K562 treated with DMSO at 1 percent for 24 hours (cell line): Measurements from ENCODE around the gene CPNE5. TPM values are rescaled to one million over a fixed set of nuclear protein-coding genes. Genes with fewer than 3 reads are reported as not detected.

Experiments used
- total RNA-seq: library from RNA; unstranded; fragments of 300-600 nt; gene quantifications from 2 replicates; pipeline ENCODE4 v1.2.3, GENCODE V29; 2022; ENCODE audit warnings: low read depth; ENCODE audit not compliant: insufficient read depth

The CPNE5 gene
- total RNA-seq, result 1.9 and 2.9 TPM in 2 replicates

GRCh38 chr6:36838896-36839748, at the start of gene CPNE5:
CPNE5 (minus strand) TSS chr6:36839444; CDS start chr6:36839377, 67 bp downstream.

GRCh38 chr6:36885461-36886401, 46.5 kb upstream of the CPNE5 start, which contains the start of gene C6orf89:
C6orf89 (plus strand) TSS chr6:36885952; CDS start chr6:36899445, 13,493 bp downstream.

GRCh38 chr6:36874443-36875249, 35.4 kb upstream of the CPNE5 start, which contains the start of gene PPIL1:
PPIL1 (minus strand) TSS chr6:36874803; CDS start chr6:36874772, 31 bp downstream.

GRCh38 chr6:36697481-36697903, 141.8 kb downstream of the CPNE5 start, which contains the start of gene RAB44:
RAB44 (plus strand) TSS chr6:36697826; CDS start chr6:36704236, 6,410 bp downstream.

Other genes with a start within 250 kb of the CPNE5 start
- 194 and 199 TPM in 2 replicates for gene SRSF3, start 245.1 kb downstream of the CPNE5 start, total RNA-seq
- 29.7 and 30.4 TPM in 2 replicates for gene CDKN1A, start 160.7 kb downstream of the CPNE5 start, total RNA-seq
- not detected in 2 replicates for gene RAB44, start 141.6 kb downstream of the CPNE5 start, total RNA-seq
- 30.9 and 36.1 TPM in 2 replicates for gene PPIL1, start 35.4 kb upstream of the CPNE5 start, total RNA-seq
- 57.2 and 65.7 TPM in 2 replicates for gene C6orf89, start 46.5 kb upstream of the CPNE5 start, total RNA-seq
- 4.5 and 7.9 TPM in 2 replicates for gene PI16, start 115.3 kb upstream of the CPNE5 start, total RNA-seq
- gene MTCH1, start 146.8 kb upstream of the CPNE5 start, total RNA-seq, result 295 and 299 TPM in 2 replicates
- gene FGD2, start 166.2 kb upstream of the CPNE5 start, total RNA-seq, result 1.2 and 1.6 TPM in 2 replicates